ENCODE data around the gene HGF.

The HGF gene

GRCh38 chr7:81789406-81790119 lies 19.7 kb upstream of the HGF start:
- Histone ChIP-seq H3K9ac (ENCODE audit: low read depth, low read length) (no peak overlapping the region), H3K36me3 (ENCODE audit: insufficient read depth, low read length) (no peaks in the 10 kb centered on the region; the same call in 1 of the 2 replicates), H3K9me3 (ENCODE audit: control insufficient read depth, insufficient read depth, low read length) (no peaks in the 10 kb centered on the region), H3K4me1 (ENCODE audit: insufficient read depth, low read length) (peaks cover 4% of the 10 kb centered on the region; the same call in 1 of the 2 replicates)

GRCh38 chr7:81788246-81788645 lies 18.4 kb upstream of the HGF start:
- H3K9me3 ChIP-seq (ENCODE audit: control insufficient read depth, insufficient read depth, low read length) = no peaks in the 10 kb centered on the region
- H3K36me3 ChIP-seq (ENCODE audit: insufficient read depth, low read length) = no peaks in the 10 kb centered on the region; the same call in 1 of the 2 replicates
- no peak overlapping the region for H3K9ac ChIP-seq (ENCODE audit: low read depth, low read length)
- peaks cover 4% of the 10 kb centered on the region; the same call in 1 of the 2 replicates for H3K4me1 ChIP-seq (ENCODE audit: insufficient read depth, low read length)

- Histone ChIP-seq H3K4me1 (ENCODE audit: insufficient read depth, low read length) (no peaks in the 10 kb centered on the region), H3K9me3 (ENCODE audit: control insufficient read depth, insufficient read depth, low read length) (no peaks in the 10 kb centered on the region), H3K9ac (ENCODE audit: low read depth, low read length) (no peak overlapping the region), H3K36me3 (ENCODE audit: insufficient read depth, low read length) (no peaks in the 10 kb centered on the region)
Measured at GRCh38 chr7:81783818-81784217, 14.0 kb upstream of the HGF start.

GRCh38 chr7:81780914-81781693 lies 11.3 kb upstream of the HGF start:
- Histone ChIP-seq H3K9me3 (ENCODE audit: control insufficient read depth, insufficient read depth, low read length) (no peaks in the 10 kb centered on the region), H3K9ac (ENCODE audit: low read depth, low read length) (no peak overlapping the region), H3K36me3 (ENCODE audit: insufficient read depth, low read length) (no peaks in the 10 kb centered on the region), H3K4me1 (ENCODE audit: insufficient read depth, low read length) (no peaks in the 10 kb centered on the region)

- H3K4me1 ChIP-seq (ENCODE audit: insufficient read depth, low read length) = no peaks in the 10 kb centered on the region
- no peak overlapping the region for H3K9ac ChIP-seq (ENCODE audit: low read depth, low read length)
- no peaks in the 10 kb centered on the region for H3K9me3 ChIP-seq (ENCODE audit: control insufficient read depth, insufficient read depth, low read length)
- no peaks in the 10 kb centered on the region for H3K36me3 ChIP-seq (ENCODE audit: insufficient read depth, low read length)
Measured at GRCh38 chr7:81779706-81780105, 9.9 kb upstream of the HGF start.

- no peaks in the 10 kb centered on the region for H3K36me3 ChIP-seq (ENCODE audit: insufficient read depth, low read length)
- H3K4me1 ChIP-seq (ENCODE audit: insufficient read depth, low read length) = no peaks in the 10 kb centered on the region
- H3K9ac ChIP-seq (ENCODE audit: low read depth, low read length) = no peak overlapping the region
- no peaks in the 10 kb centered on the region for H3K9me3 ChIP-seq (ENCODE audit: control insufficient read depth, insufficient read depth, low read length)
Measured at GRCh38 chr7:81777697-81778096, 7.8 kb upstream of the HGF start.

- no peak overlapping the region for H3K9ac ChIP-seq (ENCODE audit: low read depth, low read length)
- H3K36me3 ChIP-seq (ENCODE audit: insufficient read depth, low read length) = no peaks in the 10 kb centered on the region
- H3K9me3 ChIP-seq (ENCODE audit: control insufficient read depth, insufficient read depth, low read length) = no peaks in the 10 kb centered on the region
- H3K4me1 ChIP-seq (ENCODE audit: insufficient read depth, low read length) = no peaks in the 10 kb centered on the region
Measured at GRCh38 chr7:81776948-81777630, 7.2 kb upstream of the HGF start.

- Histone ChIP-seq H3K4me1 (ENCODE audit: insufficient read depth, low read length) (no peaks in the 10 kb centered on the region), H3K36me3 (ENCODE audit: insufficient read depth, low read length) (no peaks in the 10 kb centered on the region), H3K9ac (ENCODE audit: low read depth, low read length) (no peak overlapping the region), H3K9me3 (ENCODE audit: control insufficient read depth, insufficient read depth, low read length) (no peaks in the 10 kb centered on the region)
Measured at GRCh38 chr7:81776161-81776560, 6.3 kb upstream of the HGF start.

GRCh38 chr7:81775560-81775959 lies 5.7 kb upstream of the HGF start:
- H3K4me1 ChIP-seq (ENCODE audit: insufficient read depth, low read length) = no peaks in the 10 kb centered on the region
- no peak overlapping the region for H3K9ac ChIP-seq (ENCODE audit: low read depth, low read length)
- no peaks in the 10 kb centered on the region for H3K9me3 ChIP-seq (ENCODE audit: control insufficient read depth, insufficient read depth, low read length)
- no peaks in the 10 kb centered on the region for H3K36me3 ChIP-seq (ENCODE audit: insufficient read depth, low read length)

GRCh38 chr7:81774551-81774950 lies 4.7 kb upstream of the HGF start:
- H3K9me3 ChIP-seq (ENCODE audit: control insufficient read depth, insufficient read depth, low read length) = no peaks in the 10 kb centered on the region
- no peak overlapping the region for H3K9ac ChIP-seq (ENCODE audit: low read depth, low read length)
- no peaks in the 10 kb centered on the region for H3K4me1 ChIP-seq (ENCODE audit: insufficient read depth, low read length)
- no peaks in the 10 kb centered on the region for H3K36me3 ChIP-seq (ENCODE audit: insufficient read depth, low read length)

GRCh38 chr7:81770728-81771223 lies 929 bp upstream of the HGF start:
- H3K4me1 ChIP-seq (ENCODE audit: insufficient read depth, low read length) = 0 out of 2 replicates have a peak, but pooled peaks cover 3% of the 10 kb centered on the region
- no peaks in the 10 kb centered on the region for H3K36me3 ChIP-seq (ENCODE audit: insufficient read depth, low read length)
- no peaks in the 10 kb centered on the region for H3K9me3 ChIP-seq (ENCODE audit: control insufficient read depth, insufficient read depth, low read length)
- H3K9ac ChIP-seq (ENCODE audit: low read depth, low read length) = no peak overlapping the region

- no peaks in the 10 kb centered on the region for H3K36me3 ChIP-seq (ENCODE audit: insufficient read depth, low read length)
- H3K9me3 ChIP-seq (ENCODE audit: control insufficient read depth, insufficient read depth, low read length) = no peaks in the 10 kb centered on the region
- 0 out of 2 replicates have a peak, but pooled peaks cover 3% of the 10 kb centered on the region for H3K4me1 ChIP-seq (ENCODE audit: insufficient read depth, low read length)
- no peak overlapping the region for H3K9ac ChIP-seq (ENCODE audit: low read depth, low read length)
Measured at GRCh38 chr7:81768951-81769778, 682 bp downstream of the HGF start.

GRCh38 chr7:81767926-81768325 lies 1.9 kb downstream of the HGF start:
- no peaks in the 10 kb centered on the region for H3K36me3 ChIP-seq (ENCODE audit: insufficient read depth, low read length)
- no peaks in the 10 kb centered on the region for H3K9me3 ChIP-seq (ENCODE audit: control insufficient read depth, insufficient read depth, low read length)
- 0 out of 2 replicates have a peak, but pooled peaks cover 3% of the 10 kb centered on the region for H3K4me1 ChIP-seq (ENCODE audit: insufficient read depth, low read length)
- no peak overlapping the region for H3K9ac ChIP-seq (ENCODE audit: low read depth, low read length)

GRCh38 chr7:81761821-81762220 lies 8.0 kb downstream of the HGF start:
- no peaks in the 10 kb centered on the region for H3K36me3 ChIP-seq (ENCODE audit: insufficient read depth, low read length)
- peaks cover 5% of the 10 kb centered on the region; the same call in 1 of the 2 replicates for H3K4me1 ChIP-seq (ENCODE audit: insufficient read depth, low read length)
- H3K9me3 ChIP-seq (ENCODE audit: control insufficient read depth, insufficient read depth, low read length) = no peaks in the 10 kb centered on the region
- H3K9ac ChIP-seq (ENCODE audit: low read depth, low read length) = no peak overlapping the region

Measured in ES-I3 (cell line).